Upper lobe of left lung (tissue), 4 donors: ENCODE measurements around the gene MB.

Experiments
- EP300 ChIP-seq, 4 donors: sonication (generic); formaldehyde crosslinking; IDR thresholded peaks; one replicate each; pipeline ENCODE4 v1.5.1; 2017; ENCODE audit warnings: antibody characterized with exemption in 4 of 4, control low read depth in 2 of 4
- POLR2A ChIP-seq, 4 donors: fragments of 450-650 bp; IDR thresholded peaks; one replicate each; pipeline ENCODE4 v1.5.1; 2016 to 2017; ENCODE audit warnings: antibody characterized with exemption in 4 of 4, mild to moderate bottlenecking in 2 of 4
- POLR2AphosphoS5 ChIP-seq, 2 donors: sonication (generic); formaldehyde crosslinking; IDR thresholded peaks; one replicate each; pipeline ENCODE4 v1.5.1; 2017; ENCODE audit warnings: antibody characterized with exemption in 2 of 2
- TF ChIP-seq, protein P1 (sequence below), 6 experiments: fragments of 450-650 bp in 4 of 6; fragments of 200-600 bp in 2 of 6; sonication (generic) in 2 of 6; IDR thresholded peaks; one replicate each; pipeline ENCODE4 v1.5.1; 2016 to 2019; ENCODE audit warnings: antibody characterized with exemption in 6 of 6

DNA sequence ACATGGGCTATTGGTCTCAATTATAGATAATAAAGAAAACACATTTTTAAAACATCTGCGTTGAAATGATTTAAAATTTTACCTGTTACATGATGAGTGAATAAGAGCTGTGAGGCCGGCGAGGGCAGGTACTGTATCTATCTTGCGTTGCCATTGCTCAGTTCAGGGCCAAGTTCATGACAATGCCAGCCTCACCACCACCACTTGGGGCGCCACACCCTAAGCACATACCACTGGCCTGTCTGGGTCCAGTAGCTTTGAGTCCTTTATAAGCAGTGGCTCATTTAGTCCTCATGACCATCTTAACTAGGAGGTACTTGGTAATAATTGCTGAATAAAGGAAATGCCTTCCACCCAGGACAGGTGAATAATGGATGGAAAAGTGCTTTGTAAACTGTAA lies 14.5 kb upstream of the MB start:
- TF ChIP-seq POLR2A (IDR thresholded peaks at IDR 0.05) (no peak), EP300 (IDR thresholded peaks at IDR 0.05) (no peak), POLR2AphosphoS5 (IDR thresholded peaks at IDR 0.05) (no peak)
- TF ChIP-seq, protein P1, sequence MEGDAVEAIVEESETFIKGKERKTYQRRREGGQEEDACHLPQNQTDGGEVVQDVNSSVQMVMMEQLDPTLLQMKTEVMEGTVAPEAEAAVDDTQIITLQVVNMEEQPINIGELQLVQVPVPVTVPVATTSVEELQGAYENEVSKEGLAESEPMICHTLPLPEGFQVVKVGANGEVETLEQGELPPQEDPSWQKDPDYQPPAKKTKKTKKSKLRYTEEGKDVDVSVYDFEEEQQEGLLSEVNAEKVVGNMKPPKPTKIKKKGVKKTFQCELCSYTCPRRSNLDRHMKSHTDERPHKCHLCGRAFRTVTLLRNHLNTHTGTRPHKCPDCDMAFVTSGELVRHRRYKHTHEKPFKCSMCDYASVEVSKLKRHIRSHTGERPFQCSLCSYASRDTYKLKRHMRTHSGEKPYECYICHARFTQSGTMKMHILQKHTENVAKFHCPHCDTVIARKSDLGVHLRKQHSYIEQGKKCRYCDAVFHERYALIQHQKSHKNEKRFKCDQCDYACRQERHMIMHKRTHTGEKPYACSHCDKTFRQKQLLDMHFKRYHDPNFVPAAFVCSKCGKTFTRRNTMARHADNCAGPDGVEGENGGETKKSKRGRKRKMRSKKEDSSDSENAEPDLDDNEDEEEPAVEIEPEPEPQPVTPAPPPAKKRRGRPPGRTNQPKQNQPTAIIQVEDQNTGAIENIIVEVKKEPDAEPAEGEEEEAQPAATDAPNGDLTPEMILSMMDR (IDR thresholded peaks at IDR 0.05): peak in 4 of 6 experiments; percentile 36 to 52 (median 46)
